Measurements from ENCODE around the gene ZPR1. TPM values are rescaled to one million over a fixed set of nuclear protein-coding genes. Genes with fewer than 3 reads are reported as not detected.
"Not testable (repeated sequence)": the region's sequence is repeated elsewhere in the genome, so short reads cannot be mapped to it uniquely, and the experiment has no call there.

ZPR1 gene, protein sequence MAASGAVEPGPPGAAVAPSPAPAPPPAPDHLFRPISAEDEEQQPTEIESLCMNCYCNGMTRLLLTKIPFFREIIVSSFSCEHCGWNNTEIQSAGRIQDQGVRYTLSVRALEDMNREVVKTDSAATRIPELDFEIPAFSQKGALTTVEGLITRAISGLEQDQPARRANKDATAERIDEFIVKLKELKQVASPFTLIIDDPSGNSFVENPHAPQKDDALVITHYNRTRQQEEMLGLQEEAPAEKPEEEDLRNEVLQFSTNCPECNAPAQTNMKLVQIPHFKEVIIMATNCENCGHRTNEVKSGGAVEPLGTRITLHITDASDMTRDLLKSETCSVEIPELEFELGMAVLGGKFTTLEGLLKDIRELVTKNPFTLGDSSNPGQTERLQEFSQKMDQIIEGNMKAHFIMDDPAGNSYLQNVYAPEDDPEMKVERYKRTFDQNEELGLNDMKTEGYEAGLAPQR
- total RNA-seq (10 to 100 TPM; 23.3 to 34.3 TPM), polyA plus RNA-seq (ENCODE audit: insufficient read length in 2 of 2) (10 to 100 TPM; 41.4 to 50.0 TPM)
- long read RNA-seq, donor 1, full-length matches to known transcripts: 10 of 10 reads
- long read RNA-seq, donor 1, partial matches to known transcripts: 0 of 10 reads
- long read RNA-seq, donor 1, other reads (novel, unspliced or antisense): 0 of 10 reads
- long read RNA-seq, donor 2, full-length matches to known transcripts: 2 of 2 reads
- long read RNA-seq, donor 2, partial matches to known transcripts: 0 of 2 reads
- long read RNA-seq, donor 2, other reads (novel, unspliced or antisense): 0 of 2 reads
- long read RNA-seq, donor 3, full-length matches to known transcripts: 5 of 5 reads
- long read RNA-seq, donor 3, partial matches to known transcripts: 0 of 5 reads
- long read RNA-seq, donor 3, other reads (novel, unspliced or antisense): 0 of 5 reads
- long read RNA-seq, donor 4, full-length matches to known transcripts: 9 of 9 reads
- long read RNA-seq, donor 4, partial matches to known transcripts: 0 of 9 reads
- long read RNA-seq, donor 4, other reads (novel, unspliced or antisense): 0 of 9 reads

DNA sequence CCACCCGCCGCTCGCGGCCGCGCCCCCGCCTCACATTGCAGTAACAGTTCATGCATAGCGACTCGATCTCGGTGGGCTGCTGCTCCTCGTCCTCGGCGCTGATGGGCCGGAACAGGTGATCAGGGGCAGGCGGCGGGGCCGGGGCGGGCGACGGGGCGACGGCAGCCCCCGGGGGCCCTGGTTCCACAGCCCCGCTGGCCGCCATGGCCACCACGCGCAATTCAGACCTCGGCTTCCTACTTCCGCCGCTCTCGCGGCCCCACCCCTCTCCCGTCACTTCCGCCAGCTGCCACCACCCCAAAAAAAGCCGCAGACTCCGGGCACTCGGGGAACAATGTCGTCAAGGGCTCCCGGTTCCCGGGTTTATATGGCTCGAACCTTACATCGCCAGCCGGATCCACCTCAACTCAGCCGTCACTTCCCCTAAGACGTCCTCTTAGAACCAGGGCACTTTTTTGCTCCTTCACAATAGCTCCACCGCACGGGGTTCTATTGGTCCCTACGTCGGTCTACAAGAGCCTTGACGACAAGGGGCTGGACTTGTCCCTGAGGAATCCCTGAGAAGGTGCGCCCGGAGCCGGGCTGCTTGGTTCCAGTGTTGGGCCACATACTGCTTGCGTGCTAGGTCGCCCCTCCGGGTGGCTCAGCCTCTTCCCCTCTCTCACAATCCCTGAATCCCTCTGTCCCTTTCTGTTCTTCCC lies at the start of gene ZPR1:
Gene ZPR1 (minus strand): TSS at position 238 of the 701 bp plus-strand sequence. CDS start 33 bp downstream, at position 205.
- Histone ChIP-seq H3K27me3 (ENCODE audit: control insufficient read depth, insufficient read depth, low read length) (no peaks in the 10 kb centered on the region), H3K4me1 (ENCODE audit: control insufficient read depth, insufficient read depth, low read length) (peaks cover 28% of the 10 kb centered on the region), H3K27ac (ENCODE audit: low read depth, low read length) (peak within 1 kb of the TSS; percentile 81), H3K9me3 (ENCODE audit: control insufficient read depth, insufficient read depth, low read length) (no peaks in the 10 kb centered on the region), H3K36me3 (ENCODE audit: control insufficient read depth, insufficient read depth, low read length) (peaks cover 26% of the 10 kb centered on the region), H3K4me3 (ENCODE audit: low read depth, low read length) (peak within 1 kb of the TSS; percentile 86)
- WGBS (ENCODE audit: insufficient coverage): under 1% methylated on average over 56 of the region's 56 CpGs
- DNase-seq (ENCODE audit: low read depth in 4 of 6, low spot score in 6 of 6): peak; percentile 69 to 96 (median 74)

DNA sequence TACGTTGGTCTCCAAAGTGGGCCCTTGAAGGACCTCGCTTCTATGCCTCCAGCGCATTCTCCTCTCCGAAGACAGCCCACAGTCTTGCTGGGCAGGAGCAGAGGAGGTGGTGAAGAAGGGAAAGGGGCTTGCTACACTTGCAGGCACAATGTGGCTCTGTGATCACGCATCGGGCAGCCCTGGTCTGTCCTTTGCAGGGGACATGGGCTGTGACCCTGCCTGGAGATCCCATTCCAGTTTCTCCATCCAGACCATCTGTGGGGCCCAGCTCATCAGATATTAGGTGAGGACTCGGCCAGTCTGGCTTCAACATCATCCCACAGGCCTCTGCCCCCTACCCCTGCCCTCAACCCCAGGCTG lies 48.8 kb upstream of the ZPR1 start:
- Histone ChIP-seq H3K4me1 (ENCODE audit: control insufficient read depth, insufficient read depth, low read length) (peaks cover 49% of the 10 kb centered on the region), H3K27ac (ENCODE audit: low read depth, low read length) (peak overlapping the region; percentile 82), H3K36me3 (ENCODE audit: control insufficient read depth, insufficient read depth, low read length) (no peaks in the 10 kb centered on the region), H3K27me3 (ENCODE audit: control insufficient read depth, insufficient read depth, low read length) (no peaks in the 10 kb centered on the region), H3K9me3 (ENCODE audit: control insufficient read depth, insufficient read depth, low read length) (no peaks in the 10 kb centered on the region), H3K4me3 (ENCODE audit: low read depth, low read length) (no peak overlapping the region)
- no peak for DNase-seq (ENCODE audit: low read depth in 4 of 6, low spot score in 6 of 6)
- 93% methylated on average over 7 of the region's 7 CpGs for WGBS (ENCODE audit: insufficient coverage)

DNA sequence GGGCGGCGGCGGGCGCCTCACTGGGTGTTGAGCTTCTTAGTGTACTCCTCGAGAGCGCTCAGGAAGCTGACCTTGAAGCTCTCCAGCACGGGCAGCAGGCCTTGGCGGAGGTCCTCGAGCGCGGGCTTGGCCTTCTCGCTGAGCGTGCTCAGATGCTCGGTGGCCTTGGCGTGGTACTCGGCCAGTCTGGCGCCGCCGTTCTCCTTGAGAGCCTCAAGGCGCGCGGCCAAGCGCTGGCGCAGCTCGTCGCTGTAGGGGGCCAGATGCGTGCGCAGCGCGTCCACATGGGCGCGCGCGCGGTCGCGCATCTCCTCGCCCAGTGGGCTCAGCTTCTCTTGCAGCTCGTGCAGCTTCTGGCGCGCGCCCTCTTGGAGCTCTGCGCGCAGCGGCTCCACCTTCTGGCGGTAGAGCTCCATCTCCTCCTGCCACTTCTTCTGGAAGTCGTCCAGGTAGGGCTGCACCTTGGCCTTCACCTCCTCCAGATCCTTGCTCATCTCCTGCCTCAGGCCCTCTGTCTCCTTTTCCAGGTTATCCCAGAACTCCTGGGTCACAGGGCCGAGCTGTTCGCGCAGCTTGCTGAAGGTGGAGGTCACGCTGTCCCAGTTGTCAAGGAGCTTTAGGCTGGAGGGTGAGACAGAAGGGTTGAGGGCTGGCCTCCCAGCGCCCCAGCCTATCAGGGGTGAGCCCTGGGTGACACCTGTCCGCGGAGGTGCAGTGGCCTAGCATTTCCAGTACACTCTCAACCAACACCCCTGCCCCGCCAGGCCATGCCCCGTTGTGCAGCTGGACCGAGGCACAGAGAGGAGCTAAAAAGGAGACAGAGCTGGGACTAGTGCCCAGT lies 48.2 kb upstream of the ZPR1 start:
- Histone ChIP-seq H3K4me1 (ENCODE audit: control insufficient read depth, insufficient read depth, low read length) (peaks cover 45% of the 10 kb centered on the region), H3K4me3 (ENCODE audit: low read depth, low read length) (peak overlapping the region; percentile 27), H3K27me3 (ENCODE audit: control insufficient read depth, insufficient read depth, low read length) (no peaks in the 10 kb centered on the region), H3K36me3 (ENCODE audit: control insufficient read depth, insufficient read depth, low read length) (no peaks in the 10 kb centered on the region), H3K9me3 (ENCODE audit: control insufficient read depth, insufficient read depth, low read length) (no peaks in the 10 kb centered on the region), H3K27ac (ENCODE audit: low read depth, low read length) (peak overlapping the region; percentile 82)
- WGBS (ENCODE audit: insufficient coverage): 11% methylated on average over 57 of the region's 57 CpGs
- peak; percentile 81 to 98 (median 88) for DNase-seq (ENCODE audit: low read depth in 4 of 6, low spot score in 6 of 6)

DNA sequence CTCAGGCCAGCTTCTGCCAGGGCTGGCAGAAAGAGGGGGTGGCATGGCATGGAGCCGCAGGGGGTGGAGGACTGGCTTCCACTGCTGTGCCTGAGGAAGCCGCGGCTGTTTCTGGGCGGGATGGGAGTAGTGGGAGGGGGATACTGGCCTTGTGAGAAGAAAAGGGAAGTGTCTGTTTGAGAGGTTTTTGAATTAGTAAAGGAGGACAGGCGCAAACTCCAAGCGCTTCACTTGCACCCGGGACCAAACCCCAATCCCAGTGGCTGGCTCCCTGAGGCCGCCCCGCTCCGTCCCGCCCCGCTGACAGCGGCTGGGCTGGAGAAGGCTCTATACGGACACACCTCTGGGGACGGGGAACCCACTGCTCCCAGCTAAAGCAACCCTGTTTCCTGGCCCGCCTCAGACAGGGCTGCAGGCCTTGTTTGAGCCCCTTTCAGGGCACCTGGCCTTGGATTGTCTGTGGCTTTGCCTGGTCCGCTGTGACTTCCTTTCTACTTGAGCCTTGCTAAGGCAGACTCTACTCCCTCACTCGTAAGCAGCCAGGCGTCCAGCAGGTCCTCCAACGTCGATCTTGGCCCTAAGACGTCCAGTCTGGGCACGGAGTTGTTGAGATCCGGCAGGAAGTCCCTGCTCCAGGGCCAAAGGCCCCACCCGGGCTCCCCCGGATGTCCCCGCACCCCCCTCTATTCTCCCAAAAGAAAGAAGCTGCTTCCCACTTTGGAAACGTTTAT lies 47.4 kb upstream of the ZPR1 start:
- peak overlapping the region; percentile 82 for H3K27ac ChIP-seq (ENCODE audit: low read depth, low read length)
- H3K4me3 ChIP-seq (ENCODE audit: low read depth, low read length): peak overlapping the region; percentile 27
- no peaks in the 10 kb centered on the region for H3K36me3 ChIP-seq (ENCODE audit: control insufficient read depth, insufficient read depth, low read length)
- DNase-seq (ENCODE audit: low read depth in 4 of 6, low spot score in 6 of 6): peak in 1 of 6 donors; percentile 7
- peaks cover 37% of the 10 kb centered on the region for H3K4me1 ChIP-seq (ENCODE audit: control insufficient read depth, insufficient read depth, low read length)
- no peaks in the 10 kb centered on the region for H3K9me3 ChIP-seq (ENCODE audit: control insufficient read depth, insufficient read depth, low read length)
- WGBS (ENCODE audit: insufficient coverage): 45% methylated on average over 26 of the region's 28 CpGs
- no peaks in the 10 kb centered on the region for H3K27me3 ChIP-seq (ENCODE audit: control insufficient read depth, insufficient read depth, low read length)

DNA sequence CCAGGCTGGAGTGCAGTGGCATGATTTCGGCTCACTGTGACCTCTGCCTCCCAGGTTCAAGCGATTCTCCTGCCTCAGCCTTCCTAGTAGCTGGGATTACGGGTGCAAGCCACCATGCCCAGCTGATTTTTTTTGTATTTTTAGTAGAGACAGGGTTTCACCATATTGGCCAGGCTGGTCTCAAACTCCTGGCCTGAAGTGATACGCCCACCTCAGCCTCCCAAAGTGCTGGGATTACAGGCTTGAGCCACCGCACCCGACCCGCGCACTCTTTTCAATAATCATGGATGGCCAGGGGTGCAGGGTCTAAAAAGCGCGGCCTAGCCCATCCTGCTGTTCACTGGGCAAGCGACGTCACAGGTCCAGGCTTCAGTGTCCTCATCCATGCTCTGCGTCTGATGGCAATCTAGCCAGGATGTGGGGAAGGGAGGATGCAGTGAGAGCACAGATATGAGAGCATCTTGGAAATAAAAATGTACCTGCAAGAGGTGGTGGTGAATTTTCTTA lies 46.8 kb upstream of the ZPR1 start:
- 93% methylated on average over 12 of the region's 13 CpGs for WGBS (ENCODE audit: insufficient coverage)
- H3K4me3 ChIP-seq (ENCODE audit: low read depth, low read length); H3K36me3 ChIP-seq (ENCODE audit: control insufficient read depth, insufficient read depth, low read length); H3K27me3 ChIP-seq (ENCODE audit: control insufficient read depth, insufficient read depth, low read length); DNase-seq (ENCODE audit: low read depth in 4 of 6, low spot score in 6 of 6); H3K9me3 ChIP-seq (ENCODE audit: control insufficient read depth, insufficient read depth, low read length): not testable (repeated sequence)
- H3K27ac ChIP-seq (ENCODE audit: low read depth, low read length): peak overlapping the region; percentile 82
- H3K4me1 ChIP-seq (ENCODE audit: control insufficient read depth, insufficient read depth, low read length): peaks cover 40% of the 10 kb centered on the region

DNA sequence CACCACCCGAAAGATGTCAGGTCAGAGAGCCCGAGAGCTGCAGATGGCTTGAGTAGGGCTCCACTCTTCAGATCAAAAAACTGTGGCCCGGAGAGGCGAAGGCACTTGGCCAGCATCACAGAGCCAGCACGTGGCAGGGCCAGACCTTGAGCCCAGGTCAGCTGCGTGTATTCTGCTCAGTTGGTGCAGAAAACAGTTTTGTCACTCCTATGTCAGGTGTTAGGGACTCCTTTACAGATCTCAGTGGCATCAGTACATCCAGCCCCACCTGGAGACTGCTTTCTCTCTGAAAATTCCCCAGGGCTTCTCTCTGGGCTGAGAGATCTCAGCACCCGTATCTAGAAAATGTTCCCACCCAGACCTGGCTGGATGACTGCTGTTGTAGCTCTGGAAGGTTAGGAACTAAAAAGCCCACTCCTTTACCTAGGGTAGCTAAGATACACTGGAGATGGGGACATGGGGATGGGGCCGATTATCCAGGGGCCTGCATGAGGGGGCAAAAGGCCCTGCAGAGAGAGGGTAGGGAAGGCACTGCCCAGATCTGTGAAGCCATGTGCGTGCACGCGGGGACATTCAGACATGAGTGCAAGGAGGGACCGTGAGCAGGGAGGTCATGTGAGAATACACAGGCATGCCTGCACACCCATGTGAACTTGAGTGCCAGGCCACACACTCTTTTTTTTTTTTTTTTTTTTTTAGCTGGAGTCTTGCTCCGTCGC lies 46.2 kb upstream of the ZPR1 start:
- Histone ChIP-seq H3K4me3 (ENCODE audit: low read depth, low read length) (no peak overlapping the region), H3K9me3 (ENCODE audit: control insufficient read depth, insufficient read depth, low read length) (no peaks in the 10 kb centered on the region), H3K27ac (ENCODE audit: low read depth, low read length) (no peak overlapping the region), H3K4me1 (ENCODE audit: control insufficient read depth, insufficient read depth, low read length) (peaks cover 44% of the 10 kb centered on the region), H3K27me3 (ENCODE audit: control insufficient read depth, insufficient read depth, low read length) (no peaks in the 10 kb centered on the region), H3K36me3 (ENCODE audit: control insufficient read depth, insufficient read depth, low read length) (no peaks in the 10 kb centered on the region)
- 97% methylated on average over 13 of the region's 14 CpGs for WGBS (ENCODE audit: insufficient coverage)
- DNase-seq (ENCODE audit: low read depth in 4 of 6, low spot score in 6 of 6): no peak

DNA sequence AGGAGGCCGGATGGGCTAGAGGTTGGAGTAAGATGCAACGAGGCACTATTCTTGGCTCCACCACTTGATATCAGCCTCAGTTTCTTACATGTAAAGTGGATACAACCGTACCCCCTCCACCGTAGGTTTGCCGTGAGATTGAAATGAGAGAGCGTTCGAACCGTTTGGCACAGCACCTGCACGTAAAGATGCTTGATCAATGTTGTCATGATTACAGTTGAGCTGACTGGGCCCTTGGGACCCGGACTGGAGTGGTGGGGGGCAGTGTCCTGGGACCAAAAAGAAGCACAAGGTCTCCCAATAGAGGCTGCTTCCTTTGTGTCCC lies 45.6 kb upstream of the ZPR1 start:
- no peak for DNase-seq (ENCODE audit: low read depth in 4 of 6, low spot score in 6 of 6)
- H3K4me3 ChIP-seq (ENCODE audit: low read depth, low read length): no peak overlapping the region

More for the DNA sequence above, 45.6 kb upstream of the ZPR1 start:
- no peaks in the 10 kb centered on the region for H3K9me3 ChIP-seq (ENCODE audit: control insufficient read depth, insufficient read depth, low read length)
- H3K27me3 ChIP-seq (ENCODE audit: control insufficient read depth, insufficient read depth, low read length): no peaks in the 10 kb centered on the region
- H3K4me1 ChIP-seq (ENCODE audit: control insufficient read depth, insufficient read depth, low read length): peaks cover 50% of the 10 kb centered on the region
- no peaks in the 10 kb centered on the region for H3K36me3 ChIP-seq (ENCODE audit: control insufficient read depth, insufficient read depth, low read length)
- 90% methylated on average over 7 of the region's 10 CpGs for WGBS (ENCODE audit: insufficient coverage)
- no peak overlapping the region for H3K27ac ChIP-seq (ENCODE audit: low read depth, low read length)

All from spinal cord (tissue), 10 donors.